HepG2 (cell line): ENCODE results near the gene KLHL35. TPM values are rescaled to one million over a fixed set of nuclear protein-coding genes. Genes with fewer than 3 reads are reported as not detected.

ENCODE experiments used
- ARHGAP35 ChIP-seq: sonication (generic); formaldehyde crosslinking; IDR thresholded peaks from 2 replicates; pipeline ENCODE4 v1.9.0; 2022; ENCODE audit warnings: mild to moderate bottlenecking, inconsistent platforms, moderate library complexity, missing genetic modification reagents, borderline replicate concordance
- BRD4 ChIP-seq: sonication (generic); formaldehyde crosslinking; IDR thresholded peaks from 2 replicates; pipeline ENCODE4 v1.4.0; 2020; ENCODE audit warnings: missing genetic modification reagents
- CHCHD3 ChIP-seq: sonication (generic); formaldehyde crosslinking; IDR thresholded peaks from 2 replicates; pipeline ENCODE4 v1.8.0; 2022; ENCODE audit warnings: mild to moderate bottlenecking, missing genetic modification reagents, moderate library complexity
- GFI1 ChIP-seq: sonication (generic); formaldehyde crosslinking; IDR thresholded peaks from 2 replicates; pipeline ENCODE4 v1.5.0; 2020; ENCODE audit warnings: missing genetic modification reagents, mild to moderate bottlenecking, borderline replicate concordance
- JUND ChIP-seq: sonication (generic); formaldehyde crosslinking; IDR thresholded peaks from 2 replicates; pipeline ENCODE4 v1.8.0; 2022; ENCODE audit warnings: mild to moderate bottlenecking, missing genetic modification reagents
- MYNN ChIP-seq: sonication (generic); formaldehyde crosslinking; IDR thresholded peaks from 2 replicates; pipeline ENCODE4 v1.4.0; 2020; ENCODE audit warnings: mild to moderate bottlenecking, low read depth, missing genetic modification reagents
- NCOA1 ChIP-seq: sonication (generic); formaldehyde crosslinking; IDR thresholded peaks from 2 replicates; pipeline ENCODE4 v1.9.0; 2021; ENCODE audit warnings: missing genetic modification reagents
- SNAI1 ChIP-seq: sonication (generic); formaldehyde crosslinking; IDR thresholded peaks from 2 replicates; pipeline ENCODE4 v1.5.0; 2020; ENCODE audit warnings: mild to moderate bottlenecking, missing genetic modification reagents, borderline replicate concordance
- SRY ChIP-seq: sonication (generic); formaldehyde crosslinking; IDR thresholded peaks from 2 replicates; pipeline ENCODE4 v1.8.0; 2022; ENCODE audit warnings: mild to moderate bottlenecking, missing genetic modification reagents
- SUZ12 ChIP-seq: fragments of 150-350 bp; IDR thresholded peaks from 2 replicates; pipeline ENCODE4 v1.6.1; 2014; ENCODE audit warnings: low read depth, low read length
- TCF7L2 ChIP-seq: IDR thresholded peaks from 2 replicates; pipeline ENCODE4 v1.6.1; 2011; ENCODE audit warnings: mild to moderate bottlenecking, low read depth, low read length, moderate library complexity
- TEAD3 ChIP-seq: optimal IDR thresholded peaks from 2 replicates; pipeline ENCODE3; 2016; ENCODE audit warnings: borderline replicate concordance
- WIZ ChIP-seq: sonication (generic); formaldehyde crosslinking; IDR thresholded peaks from 2 replicates; pipeline ENCODE4 v1.5.1; 2020; ENCODE audit warnings: mild to moderate bottlenecking, missing genetic modification reagents
- ZNF12 ChIP-seq: sonication (generic); formaldehyde crosslinking; IDR thresholded peaks from 2 replicates; pipeline ENCODE4 v1.5.0; 2020; ENCODE audit warnings: missing genetic modification reagents
- ZNF143 ChIP-seq: sonication (generic); formaldehyde crosslinking; IDR thresholded peaks from 2 replicates; pipeline ENCODE4 v1.4.0; 2020; ENCODE audit warnings: missing genetic modification reagents
- ZNF20 ChIP-seq: sonication (generic); formaldehyde crosslinking; IDR thresholded peaks from 2 replicates; pipeline ENCODE4 v1.4.0; 2020; ENCODE audit warnings: mild to moderate bottlenecking, moderate library complexity, missing genetic modification reagents
- ZNF263 ChIP-seq: sonication (generic); formaldehyde crosslinking; IDR thresholded peaks from 2 replicates; pipeline ENCODE4 v1.4.0; 2020; ENCODE audit warnings: missing genetic modification reagents
- ZNF33B ChIP-seq: sonication (generic); formaldehyde crosslinking; IDR thresholded peaks from 2 replicates; pipeline ENCODE4 v1.5.1; 2020; ENCODE audit warnings: mild to moderate bottlenecking, missing genetic modification reagents
- ZNF496 ChIP-seq: sonication (generic); formaldehyde crosslinking; IDR thresholded peaks from 2 replicates; pipeline ENCODE4 v1.8.1; 2023; ENCODE audit warnings: mild to moderate bottlenecking, moderate library complexity, missing genetic modification reagents; ENCODE audit not compliant: insufficient replicate concordance
- ZNF660 ChIP-seq: sonication (generic); formaldehyde crosslinking; IDR thresholded peaks from 2 replicates; pipeline ENCODE4 v1.5.1; 2020; ENCODE audit warnings: mild to moderate bottlenecking, low read depth, missing genetic modification reagents, borderline replicate concordance
- polyA plus RNA-seq, 8 experiments: library from polyadenylated mRNA; depleted of rRNA in 3 of 8; stranded (reverse) in 7 of 8; unstranded in 1 of 8; fragments of >200 nt; fragmentation: Illumina TruSeq in 4 of 8; extraction: Trizol in 4 of 8; gene quantifications; 2 replicates each; pipeline versions ENCODE4 v1.2.1 to v1.2.3, GENCODE V29; 2011 to 2016; ENCODE audit warnings: low read depth in 4 of 8, missing spikeins in 1 of 8, mixed read lengths in 1 of 8; ENCODE audit not compliant: insufficient read depth in 1 of 8
- total RNA-seq, 5 experiments: library from RNA; depleted of rRNA; stranded (reverse); fragments of >200 nt; fragmentation: Illumina TruSeq; extraction: Trizol; gene quantifications; 2 replicates each; pipeline ENCODE4 v1.2.3, GENCODE V29; 2016; ENCODE audit warnings: low read depth in 1 of 5
- TF ChIP-seq, protein P1 (sequence below): sonication (generic); formaldehyde crosslinking; IDR thresholded peaks from 2 replicates; pipeline ENCODE4 v1.4.0; 2020; ENCODE audit warnings: missing genetic modification reagents, borderline replicate concordance
- TF ChIP-seq, protein P2 (sequence below): sonication (generic); formaldehyde crosslinking; IDR thresholded peaks from 2 replicates; pipeline ENCODE4 v1.4.0; 2020; ENCODE audit warnings: missing genetic modification reagents
- TF ChIP-seq, protein P3 (sequence below): sonication (generic); formaldehyde crosslinking; IDR thresholded peaks from 2 replicates; pipeline ENCODE4 v1.5.0; 2020; ENCODE audit warnings: missing genetic modification reagents

KLHL35 gene
- total and polyA plus RNA-seq, 2 of the 13 experiments (the other 11 are each of a cell fraction or from before 2014, with no cell fraction given), result not detected

DNA sequence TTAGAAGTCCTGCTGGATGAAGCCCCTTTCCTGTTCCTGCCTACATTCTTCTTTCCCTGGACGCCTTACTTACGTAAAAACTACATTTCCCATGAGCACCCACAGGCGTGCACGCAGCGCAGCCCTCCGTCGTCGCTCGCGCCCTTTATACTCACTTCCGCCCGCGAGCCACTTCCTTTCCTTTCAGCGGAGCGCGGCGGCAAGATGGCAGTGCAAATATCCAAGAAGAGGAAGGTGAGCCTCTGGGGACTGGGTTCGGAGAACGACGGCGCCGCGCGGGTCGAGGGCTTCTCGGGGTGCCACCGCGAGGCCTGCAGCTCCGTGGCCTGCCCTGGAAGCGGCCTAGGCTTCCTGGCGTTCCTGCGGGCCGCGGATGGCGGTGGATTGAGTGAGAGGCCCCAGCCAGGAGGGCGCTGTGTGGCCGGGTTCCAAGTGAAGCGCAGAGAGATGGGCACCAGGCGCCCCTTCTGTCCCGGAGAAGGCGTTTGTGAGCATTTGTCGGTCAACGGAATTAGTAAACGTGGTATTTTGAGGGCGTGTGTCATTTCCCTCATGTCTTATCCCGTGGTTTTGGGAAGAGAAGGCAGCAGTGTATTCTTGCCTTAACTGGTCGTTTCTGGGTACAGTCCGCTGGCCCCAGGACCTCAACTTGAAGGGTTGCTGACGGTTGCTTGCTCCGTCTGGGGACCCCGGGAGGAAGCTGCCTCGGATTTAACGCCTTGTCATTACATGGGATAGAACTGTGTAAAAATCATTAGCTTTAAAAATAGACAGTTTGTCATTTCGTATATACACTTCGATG is 33.5 kb downstream of the KLHL35 start, which contains the start of gene RPS3 (continued):
- peak; percentile 66; the same call in 1 of the 2 replicates for TF ChIP-seq JUND
- TF ChIP-seq SNAI1 (CRISPR knock-in tag), result no peak; the same call in 1 of the 2 replicates
- TF ChIP-seq CHCHD3 (CRISPR knock-in tag), result no peak
- no peak for TF ChIP-seq ZNF12 (CRISPR knock-in tag)
- TF ChIP-seq ZNF496 (CRISPR knock-in tag), result no peak
- no peak for TF ChIP-seq TCF7L2
- TF ChIP-seq SRY (CRISPR knock-in tag), result peak; percentile 62
- no peak for TF ChIP-seq ZNF660 (CRISPR knock-in tag)
- peak; percentile 95 for TF ChIP-seq ZNF33B (CRISPR knock-in tag)
- no peak for TF ChIP-seq ZNF20
- TF ChIP-seq, protein P1, sequence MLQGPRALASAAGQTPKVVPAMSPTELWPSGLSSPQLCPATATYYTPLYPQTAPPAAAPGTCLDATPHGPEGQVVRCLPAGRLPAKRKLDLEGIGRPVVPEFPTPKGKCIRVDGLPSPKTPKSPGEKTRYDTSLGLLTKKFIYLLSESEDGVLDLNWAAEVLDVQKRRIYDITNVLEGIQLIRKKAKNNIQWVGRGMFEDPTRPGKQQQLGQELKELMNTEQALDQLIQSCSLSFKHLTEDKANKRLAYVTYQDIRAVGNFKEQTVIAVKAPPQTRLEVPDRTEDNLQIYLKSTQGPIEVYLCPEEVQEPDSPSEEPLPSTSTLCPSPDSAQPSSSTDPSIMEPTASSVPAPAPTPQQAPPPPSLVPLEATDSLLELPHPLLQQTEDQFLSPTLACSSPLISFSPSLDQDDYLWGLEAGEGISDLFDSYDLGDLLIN, result no peak
- TF ChIP-seq BRD4, result peak; percentile 98
- TF ChIP-seq MYNN, result peak; percentile 85; the same call in 1 of the 2 replicates
- TF ChIP-seq ZNF143 (CRISPR knock-in tag), result peak; percentile 100
- peak; percentile 97 for TF ChIP-seq ARHGAP35 (CRISPR knock-in tag)
- no peak for TF ChIP-seq NCOA1 (CRISPR knock-in tag)
- peak; percentile 61 for TF ChIP-seq TEAD3 (CRISPR knock-in tag)
- TF ChIP-seq, protein P2, sequence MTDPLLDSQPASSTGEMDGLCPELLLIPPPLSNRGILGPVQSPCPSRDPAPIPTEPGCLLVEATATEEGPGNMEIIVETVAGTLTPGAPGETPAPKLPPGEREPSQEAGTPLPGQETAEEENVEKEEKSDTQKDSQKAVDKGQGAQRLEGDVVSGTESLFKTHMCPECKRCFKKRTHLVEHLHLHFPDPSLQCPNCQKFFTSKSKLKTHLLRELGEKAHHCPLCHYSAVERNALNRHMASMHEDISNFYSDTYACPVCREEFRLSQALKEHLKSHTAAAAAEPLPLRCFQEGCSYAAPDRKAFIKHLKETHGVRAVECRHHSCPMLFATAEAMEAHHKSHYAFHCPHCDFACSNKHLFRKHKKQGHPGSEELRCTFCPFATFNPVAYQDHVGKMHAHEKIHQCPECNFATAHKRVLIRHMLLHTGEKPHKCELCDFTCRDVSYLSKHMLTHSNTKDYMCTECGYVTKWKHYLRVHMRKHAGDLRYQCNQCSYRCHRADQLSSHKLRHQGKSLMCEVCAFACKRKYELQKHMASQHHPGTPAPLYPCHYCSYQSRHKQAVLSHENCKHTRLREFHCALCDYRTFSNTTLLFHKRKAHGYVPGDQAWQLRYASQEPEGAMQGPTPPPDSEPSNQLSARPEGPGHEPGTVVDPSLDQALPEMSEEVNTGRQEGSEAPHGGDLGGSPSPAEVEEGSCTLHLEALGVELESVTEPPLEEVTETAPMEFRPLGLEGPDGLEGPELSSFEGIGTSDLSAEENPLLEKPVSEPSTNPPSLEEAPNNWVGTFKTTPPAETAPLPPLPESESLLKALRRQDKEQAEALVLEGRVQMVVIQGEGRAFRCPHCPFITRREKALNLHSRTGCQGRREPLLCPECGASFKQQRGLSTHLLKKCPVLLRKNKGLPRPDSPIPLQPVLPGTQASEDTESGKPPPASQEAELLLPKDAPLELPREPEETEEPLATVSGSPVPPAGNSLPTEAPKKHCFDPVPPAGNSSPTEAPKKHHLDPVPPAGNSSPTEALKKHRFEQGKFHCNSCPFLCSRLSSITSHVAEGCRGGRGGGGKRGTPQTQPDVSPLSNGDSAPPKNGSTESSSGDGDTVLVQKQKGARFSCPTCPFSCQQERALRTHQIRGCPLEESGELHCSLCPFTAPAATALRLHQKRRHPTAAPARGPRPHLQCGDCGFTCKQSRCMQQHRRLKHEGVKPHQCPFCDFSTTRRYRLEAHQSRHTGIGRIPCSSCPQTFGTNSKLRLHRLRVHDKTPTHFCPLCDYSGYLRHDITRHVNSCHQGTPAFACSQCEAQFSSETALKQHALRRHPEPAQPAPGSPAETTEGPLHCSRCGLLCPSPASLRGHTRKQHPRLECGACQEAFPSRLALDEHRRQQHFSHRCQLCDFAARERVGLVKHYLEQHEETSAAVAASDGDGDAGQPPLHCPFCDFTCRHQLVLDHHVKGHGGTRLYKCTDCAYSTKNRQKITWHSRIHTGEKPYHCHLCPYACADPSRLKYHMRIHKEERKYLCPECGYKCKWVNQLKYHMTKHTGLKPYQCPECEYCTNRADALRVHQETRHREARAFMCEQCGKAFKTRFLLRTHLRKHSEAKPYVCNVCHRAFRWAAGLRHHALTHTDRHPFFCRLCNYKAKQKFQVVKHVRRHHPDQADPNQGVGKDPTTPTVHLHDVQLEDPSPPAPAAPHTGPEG (CRISPR knock-in tag), result peak; percentile 84
- no peak for TF ChIP-seq GFI1
- peak; percentile 42; the same call in 1 of the 2 replicates for TF ChIP-seq ZNF263 (CRISPR knock-in tag)
- TF ChIP-seq WIZ, result no peak
- TF ChIP-seq, protein P3, sequence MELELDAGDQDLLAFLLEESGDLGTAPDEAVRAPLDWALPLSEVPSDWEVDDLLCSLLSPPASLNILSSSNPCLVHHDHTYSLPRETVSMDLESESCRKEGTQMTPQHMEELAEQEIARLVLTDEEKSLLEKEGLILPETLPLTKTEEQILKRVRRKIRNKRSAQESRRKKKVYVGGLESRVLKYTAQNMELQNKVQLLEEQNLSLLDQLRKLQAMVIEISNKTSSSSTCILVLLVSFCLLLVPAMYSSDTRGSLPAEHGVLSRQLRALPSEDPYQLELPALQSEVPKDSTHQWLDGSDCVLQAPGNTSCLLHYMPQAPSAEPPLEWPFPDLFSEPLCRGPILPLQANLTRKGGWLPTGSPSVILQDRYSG (CRISPR knock-in tag), result 0 out of 2 replicates have a peak, but pooled peaks have one; percentile 53
- TF ChIP-seq SUZ12, result peak; percentile 69
